HUES48 (cell line): Measurements from ENCODE around the gene CLMN.

Source experiments
- H3K27ac ChIP-seq: one replicate; pipeline ENCODE4 v1.7.0; 2013; ENCODE audit warnings: low read depth, low read length, inconsistent platforms
- H3K27me3 ChIP-seq: 2 replicates; pipeline ENCODE4 v1.6.1; 2013; ENCODE audit warnings: mild to moderate bottlenecking, low read length; ENCODE audit not compliant: control insufficient read depth, insufficient read depth
- H3K36me3 ChIP-seq: 2 replicates; pipeline ENCODE4 v1.6.1; 2013; ENCODE audit warnings: low read length; ENCODE audit not compliant: control insufficient read depth, insufficient read depth
- H3K4me1 ChIP-seq: 2 replicates; pipeline ENCODE4 v1.6.1; 2013; ENCODE audit warnings: mild to moderate bottlenecking, low read length; ENCODE audit not compliant: control insufficient read depth, insufficient read depth
- H3K4me3 ChIP-seq: 2 replicates; pipeline ENCODE4 v1.5.1; 2013; ENCODE audit warnings: mild to moderate bottlenecking, low read depth, low read length
- H3K9ac ChIP-seq: 2 replicates; pipeline ENCODE4 v1.6.1; 2013; ENCODE audit warnings: mild to moderate bottlenecking, low read depth, low read length, moderate library complexity
- H3K9me3 ChIP-seq: 2 replicates; pipeline ENCODE4 v1.6.1; 2013; ENCODE audit warnings: low read length; ENCODE audit not compliant: control insufficient read depth, insufficient read depth

CLMN gene

DNA sequence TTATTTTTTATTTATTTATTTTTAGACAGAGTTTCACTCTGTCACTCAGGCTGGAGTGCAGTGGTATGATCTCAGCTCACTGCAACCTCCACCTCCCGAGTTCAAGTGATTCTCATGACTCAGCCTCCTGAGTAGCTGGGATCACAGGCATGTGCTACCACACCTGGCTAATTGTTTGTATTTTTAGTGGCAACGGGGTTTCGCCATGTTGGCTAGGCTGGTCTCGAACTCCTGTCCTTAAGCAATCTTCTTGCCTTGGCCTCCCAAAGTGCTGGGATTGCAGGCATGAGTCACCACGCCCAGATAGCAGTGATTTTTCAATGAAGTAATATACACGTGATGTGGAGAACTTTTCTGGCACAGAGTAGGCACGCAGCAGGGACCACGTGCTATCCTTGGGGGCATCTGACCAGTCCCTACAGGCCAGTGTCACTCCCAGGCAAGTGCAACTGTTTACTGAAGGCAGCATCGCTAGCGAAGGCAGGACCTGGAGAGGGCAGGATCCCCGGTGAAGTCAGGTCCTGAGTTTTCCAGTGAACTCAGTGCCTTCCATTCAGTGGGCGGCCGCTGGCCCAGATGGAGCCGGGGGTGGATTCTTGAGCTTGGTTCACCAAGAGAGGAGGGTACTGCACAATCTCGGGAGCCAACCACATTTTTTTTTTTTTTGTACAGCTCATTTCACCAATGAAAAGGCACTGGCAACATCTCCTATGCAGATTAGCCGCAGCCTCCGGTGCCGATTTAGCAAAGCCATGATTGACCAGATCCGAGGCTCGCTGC, 11.1 kb upstream of the CLMN start:
- H3K36me3 ChIP-seq = no peaks in the 10 kb centered on the region
- no peaks in the 10 kb centered on the region for H3K27me3 ChIP-seq
- H3K9ac ChIP-seq = no peak overlapping the region
- H3K27ac ChIP-seq = no peak overlapping the region
- no peak overlapping the region for H3K4me3 ChIP-seq
- no peaks in the 10 kb centered on the region for H3K4me1 ChIP-seq
- H3K9me3 ChIP-seq = no peaks in the 10 kb centered on the region

DNA sequence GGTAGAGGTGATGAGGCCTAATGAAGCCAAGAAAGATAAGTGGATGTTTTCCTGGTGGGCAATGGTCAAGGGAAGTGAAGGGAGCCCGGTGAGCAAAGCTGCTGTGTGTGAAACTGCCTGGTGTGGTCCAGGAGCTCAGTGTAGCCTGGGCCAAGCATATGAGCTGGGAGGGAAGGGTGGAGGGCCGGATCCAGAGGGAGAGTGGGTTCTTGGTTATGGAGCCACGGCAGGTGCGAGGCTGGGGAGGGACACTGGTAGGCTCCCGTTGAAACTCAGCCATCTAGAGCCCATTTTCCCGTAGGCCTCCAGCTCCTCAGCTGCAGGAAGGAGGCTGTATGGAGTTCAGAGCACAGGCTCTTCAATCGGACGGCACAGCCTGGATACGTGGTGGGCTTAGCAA, 10.2 kb upstream of the CLMN start:
- Histone ChIP-seq H3K4me1 (no peaks in the 10 kb centered on the region), H3K9me3 (no peaks in the 10 kb centered on the region), H3K27me3 (no peaks in the 10 kb centered on the region), H3K36me3 (no peaks in the 10 kb centered on the region), H3K4me3 (no peak overlapping the region), H3K9ac (no peak overlapping the region), H3K27ac (no peak overlapping the region)

DNA sequence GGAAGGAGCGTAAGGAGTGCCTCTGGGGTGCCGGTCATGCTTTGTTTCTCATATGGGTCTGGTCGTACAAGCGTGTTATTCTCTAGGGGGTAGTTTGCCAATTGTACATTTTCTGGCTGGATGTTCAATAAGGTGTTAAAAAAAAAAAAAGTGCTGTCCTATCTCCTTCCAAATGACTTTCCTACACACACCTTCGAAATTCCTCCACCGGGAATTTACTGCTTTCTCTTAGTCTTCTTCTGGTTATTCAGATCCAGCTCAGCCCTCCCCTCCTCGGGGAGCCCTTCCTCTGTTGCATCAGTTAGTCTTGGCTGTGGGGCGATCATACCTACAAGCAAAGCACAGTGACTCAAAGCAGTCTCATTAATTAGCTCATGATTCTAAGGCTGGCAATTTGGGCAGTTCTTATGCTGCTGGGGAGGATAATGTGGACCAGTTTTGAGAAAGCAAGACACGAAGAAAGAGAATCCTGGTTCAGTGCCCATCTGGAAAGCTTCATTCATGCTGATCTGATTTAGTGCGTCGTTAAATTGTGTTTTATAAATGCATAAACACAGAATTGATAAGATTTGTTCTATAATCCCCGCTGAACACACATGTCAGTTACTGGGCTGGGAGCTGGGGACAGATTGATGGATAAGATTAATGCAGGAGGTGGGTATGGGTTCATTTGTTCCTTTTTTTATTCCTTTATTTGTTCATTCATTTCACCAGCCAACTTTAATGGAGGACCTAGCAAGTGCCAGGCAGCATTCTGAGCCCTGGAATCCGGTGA, 9.2 kb upstream of the CLMN start:
- Histone ChIP-seq H3K4me1 (no peaks in the 10 kb centered on the region), H3K36me3 (no peaks in the 10 kb centered on the region), H3K27me3 (no peaks in the 10 kb centered on the region), H3K27ac (no peak overlapping the region), H3K4me3 (no peak overlapping the region), H3K9me3 (no peaks in the 10 kb centered on the region), H3K9ac (no peak overlapping the region)

DNA sequence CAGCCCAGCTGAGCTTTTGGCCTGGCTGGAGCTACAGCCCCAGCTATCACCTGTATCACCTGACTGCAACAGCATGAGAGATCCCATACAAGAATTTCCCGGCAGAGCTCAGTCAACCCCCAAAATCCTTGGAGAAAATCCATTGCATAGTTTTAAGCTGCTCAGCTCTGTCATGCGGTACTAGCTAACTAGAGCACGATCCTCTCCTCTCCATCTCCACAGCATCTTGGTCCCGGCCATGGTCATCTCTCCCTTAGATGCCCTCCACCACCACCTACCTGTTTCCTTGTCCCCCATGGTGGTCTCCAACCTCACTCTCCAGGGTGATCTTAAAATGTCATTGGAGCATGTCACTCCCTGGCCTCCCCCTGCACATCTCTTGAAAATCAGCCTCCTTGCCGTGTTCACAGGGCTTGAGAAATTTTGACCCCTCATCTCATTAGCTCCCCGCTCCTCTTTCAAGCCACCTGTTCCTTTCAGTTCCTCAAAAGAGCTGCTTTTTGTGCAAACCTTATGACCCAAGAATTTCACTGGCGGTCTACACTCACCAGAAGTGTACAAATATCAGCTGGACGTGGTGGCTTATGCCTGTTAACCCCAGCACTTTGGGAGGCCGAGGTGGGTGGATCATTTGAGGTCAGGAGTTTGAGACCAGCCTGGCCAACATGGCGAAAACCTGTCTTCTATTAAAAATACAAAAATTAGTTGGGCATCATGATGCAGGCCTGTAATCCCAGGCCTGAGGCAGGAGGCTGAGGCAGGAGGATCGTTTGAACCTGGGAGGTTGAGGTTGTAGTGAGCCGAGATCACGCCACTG, 8.1 kb upstream of the CLMN start:
- H3K27me3 ChIP-seq = no peaks in the 10 kb centered on the region
- no peaks in the 10 kb centered on the region for H3K9me3 ChIP-seq
- H3K36me3 ChIP-seq = no peaks in the 10 kb centered on the region
- no peak overlapping the region for H3K9ac ChIP-seq
- H3K4me3 ChIP-seq = no peak overlapping the region
- no peaks in the 10 kb centered on the region for H3K4me1 ChIP-seq
- no peak overlapping the region for H3K27ac ChIP-seq

DNA sequence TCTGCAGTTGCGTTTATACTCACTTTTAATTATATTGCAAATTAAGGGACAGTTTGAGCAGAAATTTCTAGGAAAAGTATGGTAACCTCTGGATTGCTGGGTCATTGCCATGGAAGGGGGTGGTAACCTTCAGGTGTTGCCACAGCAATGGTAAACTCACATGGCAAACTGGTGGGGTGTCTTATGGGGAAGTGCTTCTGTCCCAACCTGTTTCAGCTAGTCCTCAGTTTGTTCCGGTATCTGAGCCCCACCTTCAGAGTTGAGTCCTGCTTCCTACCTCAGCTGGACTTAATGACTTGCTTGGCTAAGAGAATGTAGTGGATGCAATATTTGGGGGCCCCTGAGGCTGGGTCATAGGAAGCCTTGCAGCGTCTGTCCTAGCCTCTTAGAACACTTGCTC, 7.3 kb upstream of the CLMN start:
- H3K9ac ChIP-seq = no peak overlapping the region
- no peaks in the 10 kb centered on the region for H3K4me1 ChIP-seq
- H3K9me3 ChIP-seq = no peaks in the 10 kb centered on the region
- no peaks in the 10 kb centered on the region for H3K36me3 ChIP-seq
- H3K27me3 ChIP-seq = no peaks in the 10 kb centered on the region
- no peak overlapping the region for H3K27ac ChIP-seq
- no peak overlapping the region for H3K4me3 ChIP-seq

DNA sequence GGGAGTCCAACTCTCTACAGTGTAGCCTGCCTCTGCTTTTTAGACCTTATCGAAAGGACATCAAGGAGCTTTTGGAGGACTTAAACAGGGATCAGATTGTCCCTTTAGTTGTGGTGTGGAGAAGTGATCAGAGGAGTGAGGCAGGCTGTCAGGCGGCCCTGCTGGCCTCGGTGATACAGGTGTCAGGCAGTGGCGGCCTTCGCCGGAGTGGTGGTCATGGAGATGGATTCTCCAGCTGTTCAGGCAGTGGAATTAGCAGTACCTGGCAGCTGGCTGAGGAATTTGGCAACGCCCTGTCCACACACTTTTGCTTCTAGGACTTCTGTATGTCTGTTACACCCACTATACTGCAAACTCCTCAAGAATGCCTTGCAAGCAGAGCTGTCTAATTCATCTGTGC, 4.2 kb upstream of the CLMN start:
- Histone ChIP-seq H3K27me3 (peaks cover 12% of the 10 kb centered on the region), H3K9me3 (no peaks in the 10 kb centered on the region), H3K27ac (no peak overlapping the region), H3K36me3 (no peaks in the 10 kb centered on the region), H3K9ac (no peak overlapping the region), H3K4me1 (peaks cover 7% of the 10 kb centered on the region; the same call in 1 of the 2 replicates), H3K4me3 (no peak overlapping the region)

DNA sequence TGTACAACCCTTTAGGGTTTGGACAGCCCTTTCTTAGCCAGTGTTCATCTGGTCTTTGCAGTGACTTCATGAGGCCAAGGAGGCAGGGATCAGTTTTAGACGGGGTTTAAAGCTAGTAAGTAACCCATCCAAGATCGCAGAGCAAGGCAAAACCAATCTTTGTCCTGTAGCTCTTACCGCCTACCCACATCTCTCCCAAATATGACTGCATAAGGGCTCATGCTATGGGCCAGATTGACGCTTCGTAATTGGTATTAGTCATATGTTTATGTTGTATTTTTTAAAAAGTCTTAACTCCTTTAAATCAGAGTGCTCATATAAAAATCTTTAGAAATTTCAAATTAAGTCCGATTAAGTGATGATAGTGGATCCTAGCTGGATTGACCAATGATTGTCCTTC, 3.7 kb upstream of the CLMN start:
- Histone ChIP-seq H3K9ac (no peak overlapping the region), H3K36me3 (no peaks in the 10 kb centered on the region), H3K27me3 (peaks cover 17% of the 10 kb centered on the region), H3K9me3 (no peaks in the 10 kb centered on the region), H3K4me1 (peaks cover 7% of the 10 kb centered on the region; the same call in 1 of the 2 replicates), H3K27ac (no peak overlapping the region), H3K4me3 (no peak overlapping the region)

DNA sequence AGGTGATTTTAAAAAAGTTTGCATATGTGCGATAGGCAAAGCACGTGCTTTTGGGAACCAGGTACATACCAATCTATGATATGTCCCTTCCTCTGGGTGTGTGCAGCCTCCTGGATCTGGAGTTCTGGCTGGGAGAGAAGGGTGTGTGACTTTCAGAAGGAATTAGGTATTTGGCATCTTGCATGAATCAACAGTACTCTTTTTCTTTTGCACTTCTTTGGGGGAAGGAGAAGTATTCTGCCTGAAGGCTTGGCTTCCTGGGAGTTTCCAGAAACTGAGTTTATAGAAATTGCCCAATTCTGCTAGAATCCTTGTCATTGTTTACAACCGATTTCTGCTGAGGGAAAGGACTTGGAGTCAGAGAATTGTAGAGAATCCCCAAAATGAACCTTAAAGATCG, 2.9 kb upstream of the CLMN start:
- no peaks in the 10 kb centered on the region for H3K9me3 ChIP-seq
- H3K27me3 ChIP-seq = peaks cover 24% of the 10 kb centered on the region
- H3K36me3 ChIP-seq = no peaks in the 10 kb centered on the region
- no peak overlapping the region for H3K27ac ChIP-seq
- H3K4me1 ChIP-seq = peaks cover 7% of the 10 kb centered on the region; the same call in 1 of the 2 replicates
- no peak overlapping the region for H3K4me3 ChIP-seq
- no peak overlapping the region for H3K9ac ChIP-seq

DNA sequence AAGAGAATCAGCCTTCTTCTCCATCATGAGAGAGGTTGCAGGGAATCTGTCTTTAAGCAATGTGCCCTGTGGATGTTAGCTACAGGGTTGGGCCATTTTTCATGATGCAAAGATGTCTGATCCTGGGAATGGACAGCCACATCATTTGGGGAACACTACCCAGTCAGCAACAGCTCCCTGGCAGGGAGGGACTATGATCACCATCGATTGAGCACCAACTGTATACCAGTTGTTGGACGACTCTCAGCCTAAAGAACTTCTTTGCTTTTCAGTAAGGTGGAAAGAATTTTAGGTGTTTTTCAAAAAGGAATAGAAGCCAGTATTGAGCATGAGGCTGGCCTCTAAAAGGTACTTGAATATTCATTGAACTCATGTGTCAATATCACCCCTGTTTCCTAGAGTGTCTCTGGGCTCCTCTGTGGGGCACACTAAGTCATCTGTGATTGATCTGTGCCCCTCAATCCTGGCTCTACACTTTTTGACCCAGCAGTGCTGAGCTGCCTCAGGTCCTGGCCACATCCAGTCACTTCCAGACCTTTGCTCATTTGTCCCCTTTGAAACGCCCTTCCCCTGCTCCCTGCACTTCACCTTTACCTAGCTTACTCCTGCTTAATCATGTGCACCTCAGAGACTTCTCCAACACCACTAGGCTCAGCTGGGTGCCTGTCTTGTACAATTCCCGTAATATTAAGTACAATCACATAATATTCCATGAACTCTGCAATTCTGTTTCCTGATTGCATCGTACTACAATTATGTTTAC, 2.2 kb upstream of the CLMN start:
- H3K9ac ChIP-seq = no peak overlapping the region
- no peak overlapping the region for H3K27ac ChIP-seq
- peaks cover 7% of the 10 kb centered on the region; the same call in 1 of the 2 replicates for H3K4me1 ChIP-seq
- H3K4me3 ChIP-seq = no peak overlapping the region
- no peaks in the 10 kb centered on the region for H3K9me3 ChIP-seq
- H3K27me3 ChIP-seq = peaks cover 24% of the 10 kb centered on the region
- no peaks in the 10 kb centered on the region for H3K36me3 ChIP-seq

DNA sequence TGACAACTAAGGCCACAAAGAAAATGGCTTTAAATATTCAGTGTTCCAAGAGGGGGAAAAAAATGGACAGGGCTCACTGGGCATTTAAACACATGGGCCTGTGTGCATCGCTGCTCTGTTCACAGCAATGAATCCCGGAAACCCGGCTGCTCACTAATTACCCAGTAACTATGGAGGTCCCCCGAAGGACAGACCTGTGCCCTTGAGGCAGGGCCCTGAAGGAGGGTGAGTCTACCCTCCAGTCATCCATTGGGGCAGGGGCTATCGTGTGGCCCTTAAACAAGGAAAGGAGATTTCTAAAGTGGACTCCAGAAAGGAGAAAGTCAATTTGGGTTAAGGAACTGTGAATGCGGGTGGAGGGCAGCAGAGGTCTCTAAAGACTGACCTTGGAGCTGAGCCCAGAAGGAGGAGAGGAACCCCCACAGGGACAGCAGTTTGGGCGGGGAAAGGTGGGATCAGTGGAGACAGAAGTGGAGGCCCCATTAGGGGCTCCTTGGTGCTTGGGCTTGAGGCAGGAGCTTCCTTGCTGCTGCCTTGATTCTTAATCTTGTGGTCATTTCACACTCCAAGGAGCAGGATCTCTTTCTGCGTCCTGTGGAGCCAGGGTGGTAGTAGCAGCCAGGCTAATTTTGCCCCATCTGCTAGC, 1.4 kb upstream of the CLMN start:
- Histone ChIP-seq H3K9ac (no peak overlapping the region), H3K36me3 (no peaks in the 10 kb centered on the region), H3K4me3 (no peak overlapping the region), H3K9me3 (no peaks in the 10 kb centered on the region), H3K27ac (no peak overlapping the region), H3K4me1 (peaks cover 7% of the 10 kb centered on the region; the same call in 1 of the 2 replicates), H3K27me3 (peaks cover 24% of the 10 kb centered on the region)
